Fibroblast of skin of right biceps (primary cell): Measurements from ENCODE around the gene RPL32.
"Not testable (repeated sequence)": the region's sequence is repeated elsewhere in the genome, so short reads cannot be mapped to it uniquely, and the experiment has no call there.

ENCODE experiments used
- DNase-seq: peaks from one replicate; pipeline ENCODE4 v3.0.0-alpha.2; 2013

Gene RPL32

DNA sequence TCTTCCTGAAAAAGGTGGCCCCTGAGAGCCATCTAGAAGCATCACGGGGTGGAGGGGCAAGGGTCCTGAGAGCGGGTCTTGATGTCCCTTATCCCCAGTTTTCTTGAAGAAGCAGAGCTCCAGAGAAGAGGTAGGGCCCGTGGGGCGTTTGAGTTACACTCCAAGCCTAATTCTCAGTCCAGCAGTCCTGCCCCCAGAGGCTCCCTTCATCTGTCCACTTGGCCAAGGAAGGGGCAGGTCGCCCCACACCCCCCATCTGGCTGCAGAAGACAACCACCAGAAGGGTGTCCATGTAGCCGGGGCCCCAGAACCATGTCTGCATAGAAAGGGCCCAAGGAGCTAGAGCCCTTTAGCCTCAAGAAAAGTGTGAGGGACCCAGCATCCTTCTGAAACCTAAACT lies 25.5 kb upstream of the RPL32 start:
- no peak for DNase-seq

DNA sequence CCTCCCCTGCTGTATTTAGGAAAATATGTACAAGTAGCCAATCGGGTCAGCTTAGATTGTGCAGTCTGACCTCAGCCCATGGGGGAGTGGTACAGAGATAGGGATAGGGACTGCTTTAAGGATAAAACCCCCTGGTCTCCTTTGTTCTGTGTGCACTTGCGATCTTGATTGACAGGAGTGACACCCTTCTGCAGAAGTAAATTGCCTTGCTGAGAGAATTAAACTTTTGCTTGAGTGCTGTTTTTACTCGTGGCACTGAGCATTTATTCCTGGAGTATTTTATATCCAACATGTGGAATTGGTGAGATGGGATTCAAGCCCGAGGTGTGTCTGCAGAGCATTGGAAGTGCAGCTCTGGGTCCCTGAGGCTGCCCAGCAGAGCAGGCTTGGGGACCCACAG lies 23.9 kb upstream of the RPL32 start:
- DNase-seq = no peak

DNA sequence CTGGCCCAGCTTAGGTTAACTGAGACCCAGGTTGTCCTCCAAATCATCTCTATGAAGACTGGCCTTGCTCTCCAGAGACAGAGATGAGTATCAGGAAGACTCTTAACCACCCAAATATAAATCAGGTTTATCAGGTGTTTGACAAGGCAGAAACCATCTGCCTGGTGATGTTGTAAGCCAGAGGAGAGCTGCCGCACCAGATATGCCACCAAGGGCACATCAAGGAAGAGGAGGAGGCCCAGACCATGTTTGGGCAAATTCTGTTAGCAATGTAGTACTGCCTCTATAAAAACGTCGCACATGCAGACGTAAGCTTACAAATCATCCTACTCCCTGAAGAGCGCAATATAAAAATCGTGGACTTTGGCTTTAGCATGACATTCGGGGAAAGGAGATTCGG lies 21.0 kb upstream of the RPL32 start:
- DNase-seq = no peak

GRCh38 chr3:12861611-12862010 lies 20.2 kb upstream of the RPL32 start:
- DNase-seq = no peak

DNA sequence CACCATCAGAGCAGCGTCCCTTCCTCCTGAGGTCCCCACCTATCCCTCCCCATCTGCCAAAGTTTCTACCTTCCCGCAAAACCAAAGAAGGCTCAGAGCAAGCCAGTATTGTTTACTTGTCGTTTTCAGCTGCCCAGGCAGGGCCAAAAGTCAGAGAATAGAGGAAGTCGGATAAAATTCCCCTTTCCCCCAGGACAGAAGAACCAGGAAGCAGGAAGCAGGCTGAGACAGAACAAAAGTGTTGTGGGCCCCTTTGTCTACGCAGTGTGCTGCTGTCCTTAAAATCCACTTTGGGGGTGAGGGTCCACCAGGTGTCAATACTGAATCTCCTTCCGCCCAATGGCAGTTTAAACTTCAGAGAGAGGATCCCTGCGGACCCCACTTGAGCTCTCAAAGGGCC lies 18.5 kb upstream of the RPL32 start:
- DNase-seq = no peak

DNA sequence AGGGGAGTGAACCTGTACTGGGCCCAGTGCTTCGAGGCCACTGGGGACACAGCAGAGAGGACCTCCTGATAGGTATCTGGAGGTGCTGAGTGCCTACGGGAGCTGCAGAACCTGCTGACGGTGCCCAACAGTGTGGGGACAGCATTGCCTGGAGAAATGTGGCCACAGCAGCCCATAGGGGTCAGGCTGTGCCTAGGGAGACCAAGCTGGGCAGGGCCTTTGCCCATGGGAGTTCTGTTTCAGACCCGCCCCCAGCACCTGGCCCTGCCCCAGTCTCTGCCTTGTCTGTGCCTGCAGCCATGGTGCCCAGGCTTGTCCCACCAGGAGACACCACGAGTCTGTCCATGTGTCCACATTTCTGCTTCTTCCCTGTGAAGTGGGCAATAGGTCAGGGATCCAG lies 15.3 kb upstream of the RPL32 start:
- no peak for DNase-seq

GRCh38 chr3:12854565-12854964 lies 13.2 kb upstream of the RPL32 start:
- no peak for DNase-seq

- DNase-seq = not testable (repeated sequence)
Measured at GRCh38 chr3:12853847-12854246, 12.5 kb upstream of the RPL32 start.

DNA sequence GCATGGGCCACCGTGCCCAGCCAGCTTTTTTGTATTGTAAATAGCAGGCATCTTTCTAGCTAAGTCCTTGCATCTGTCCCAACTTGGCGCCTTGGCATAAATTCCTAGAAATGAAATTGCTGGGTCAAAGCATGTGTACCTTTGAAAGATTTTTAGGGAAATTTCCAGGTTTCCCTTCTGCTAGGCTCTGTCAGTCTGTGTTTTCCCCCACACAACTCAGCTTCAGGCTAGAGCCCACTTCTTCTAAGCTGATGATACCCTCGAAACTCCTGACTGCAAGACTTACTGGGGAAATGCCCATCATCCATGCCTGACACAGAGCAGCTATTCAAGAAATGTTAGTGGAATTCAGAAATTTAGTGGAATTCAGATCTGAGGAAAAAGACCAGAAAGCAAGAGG lies 10.8 kb upstream of the RPL32 start:
- no peak for DNase-seq

DNA sequence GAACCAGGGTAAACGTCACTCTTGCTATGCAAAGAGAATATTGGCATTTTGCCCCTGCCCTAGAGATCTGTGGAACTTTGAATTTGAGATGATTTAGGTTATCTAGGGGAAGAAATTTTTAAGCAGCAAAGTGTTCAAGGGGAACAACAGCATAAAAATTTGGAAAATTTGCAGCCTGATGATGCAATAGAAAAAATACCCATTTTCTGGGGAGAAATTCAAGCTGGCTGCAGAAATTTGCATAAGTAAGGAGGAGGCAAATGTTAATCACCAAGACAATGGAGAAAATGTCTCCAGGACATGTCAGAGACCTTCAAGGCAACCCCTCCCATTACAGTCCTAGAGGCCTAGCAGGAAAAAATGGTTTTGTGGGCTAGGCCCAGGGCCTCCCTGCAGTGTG lies 4.4 kb upstream of the RPL32 start:
- DNase-seq = no peak

GRCh38 chr3:12842469-12842868 lies 1.1 kb upstream of the RPL32 start:
- DNase-seq = no peak

- DNase-seq = no peak
Measured at GRCh38 chr3:12841970-12842328, 584 bp upstream of the RPL32 start.

DNA sequence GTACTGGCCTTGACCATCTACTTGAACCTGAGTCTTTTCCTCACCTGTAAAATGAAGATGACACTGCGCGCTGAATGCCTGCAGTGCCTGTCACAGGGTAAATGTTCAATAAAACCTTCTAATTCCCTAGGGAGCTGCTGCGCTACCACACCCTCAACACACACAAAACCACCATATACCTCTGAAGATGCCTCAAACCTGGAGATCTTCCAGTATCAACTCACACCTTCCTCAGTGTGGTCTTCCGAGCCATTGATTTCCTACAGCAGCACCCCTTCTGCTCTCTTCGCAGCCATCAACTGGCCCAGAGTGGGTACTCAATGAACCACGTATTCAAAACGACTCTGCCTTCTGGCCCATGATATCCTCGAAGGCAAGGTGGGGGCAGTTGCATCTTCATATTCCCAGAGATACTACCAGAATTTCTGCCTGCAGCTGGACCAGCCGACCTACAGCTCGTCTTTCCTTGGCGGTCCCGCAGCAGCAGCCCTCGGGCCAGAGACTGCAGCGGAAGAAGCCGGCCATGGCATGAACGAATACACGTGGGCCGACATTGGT lies 695 bp downstream of the RPL32 start:
- no peak for DNase-seq

- not testable (repeated sequence) for DNase-seq
Measured at GRCh38 chr3:12840148-12840547, 1.2 kb downstream of the RPL32 start.

DNA sequence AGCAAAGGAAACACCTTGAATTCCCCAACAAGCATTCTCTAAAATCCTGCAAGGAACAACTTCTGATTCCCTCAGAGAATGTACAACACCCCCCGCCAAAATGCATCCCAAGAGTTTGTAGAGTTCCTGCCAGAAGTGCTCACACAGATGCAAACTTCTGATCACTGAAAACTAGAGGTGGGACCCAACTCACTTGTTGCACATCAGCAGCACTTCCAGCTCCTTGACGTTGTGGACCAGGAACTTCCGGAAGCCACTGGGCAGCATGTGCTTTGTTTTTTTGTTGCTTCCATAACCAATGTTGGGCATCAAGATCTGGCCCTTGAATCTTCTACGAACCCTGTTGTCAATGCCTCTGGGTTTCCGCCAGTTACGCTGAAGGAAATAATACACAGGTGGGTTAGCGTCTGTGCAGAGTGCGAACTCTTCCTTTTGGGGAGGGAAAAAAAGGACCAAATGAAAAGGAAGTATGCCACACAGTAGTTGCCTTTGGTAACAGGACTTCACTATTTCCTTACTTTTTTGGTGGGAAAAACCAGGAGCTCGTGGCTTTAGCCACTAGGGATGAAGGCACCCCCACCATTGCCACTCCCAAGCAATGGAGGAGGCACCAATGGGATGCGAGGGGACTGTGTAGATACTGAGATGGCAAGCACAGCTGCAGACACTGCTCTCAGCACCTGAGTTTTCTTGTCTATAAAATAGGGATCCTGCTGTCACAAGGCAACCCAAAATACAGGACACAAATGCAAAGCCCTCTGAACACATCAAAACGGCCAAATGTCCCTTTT lies 2.0 kb downstream of the RPL32 start:
- DNase-seq = no peak

DNA sequence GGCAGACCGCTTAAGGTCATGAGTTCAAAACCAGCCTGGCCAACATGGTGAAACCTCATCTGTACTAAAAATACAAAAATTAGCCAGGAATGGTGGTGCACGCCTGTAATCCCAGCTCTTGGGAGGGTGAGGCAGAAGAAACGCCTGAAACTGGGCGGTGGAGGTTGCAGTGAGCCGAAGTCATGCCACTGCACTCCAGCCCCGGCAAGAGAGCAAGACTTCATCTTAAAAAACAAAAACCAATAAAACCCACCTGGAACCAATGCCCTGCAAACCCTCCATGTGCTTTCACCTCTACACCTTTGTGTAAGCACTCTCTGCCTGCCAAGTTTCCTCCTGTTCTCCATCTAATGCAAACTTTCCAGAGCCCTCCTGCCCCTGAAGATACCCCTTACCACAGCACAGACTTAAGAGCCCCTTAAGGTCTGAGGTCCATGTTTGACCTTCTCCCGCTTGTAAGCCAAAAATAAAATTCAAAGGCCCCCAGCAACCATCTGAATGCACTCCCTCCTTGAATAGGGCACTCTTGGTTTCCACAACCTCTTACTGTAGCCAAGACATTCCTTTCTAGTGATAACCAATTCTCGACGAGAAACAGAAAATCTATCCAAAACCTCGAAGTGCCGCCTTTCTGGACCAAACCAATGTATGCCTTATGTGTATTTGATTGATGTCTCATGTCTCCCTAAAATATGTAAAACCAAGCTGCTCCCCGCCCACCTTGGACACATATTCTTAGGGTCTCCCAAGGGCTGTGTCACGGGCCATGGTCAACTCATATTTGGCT lies 3.0 kb downstream of the RPL32 start:
- DNase-seq = no peak

DNA sequence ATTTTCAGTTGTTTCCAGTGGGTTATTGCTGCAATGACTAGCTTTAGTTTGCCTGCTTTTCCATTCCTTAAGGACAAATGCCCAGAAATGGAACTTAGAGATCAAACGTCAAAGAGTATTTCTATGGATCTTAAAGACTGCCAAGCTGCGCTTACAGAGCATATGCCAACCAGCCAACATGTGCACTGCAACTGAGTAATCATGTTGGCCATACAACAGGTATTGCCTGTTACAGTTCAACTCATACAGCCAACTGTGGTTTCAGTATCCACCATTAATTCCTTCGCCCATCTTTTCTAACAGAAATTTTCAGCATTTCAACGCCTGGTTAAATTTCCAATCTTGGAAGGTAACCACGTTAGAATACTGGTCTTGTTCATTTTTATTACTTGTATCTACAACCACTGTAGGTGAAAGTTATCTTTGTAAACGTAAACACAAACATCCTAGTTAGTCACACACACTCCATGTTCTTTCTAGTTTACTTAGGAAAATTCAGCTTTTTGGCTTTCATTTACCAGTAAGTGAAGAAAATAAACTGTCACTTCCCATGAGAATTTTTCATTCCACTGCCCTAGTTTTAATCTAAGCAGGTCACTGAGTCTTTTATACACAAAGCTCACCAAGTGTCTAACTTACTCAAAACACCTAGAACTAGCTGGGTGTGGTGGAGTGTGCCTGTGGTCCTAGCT lies 3.9 kb downstream of the RPL32 start:
- DNase-seq = no peak

- no peak for DNase-seq
Measured at GRCh38 chr3:12835052-12835665, 6.2 kb downstream of the RPL32 start.

GRCh38 chr3:12833222-12834161 lies 7.9 kb downstream of the RPL32 start:
- no peak for DNase-seq

GRCh38 chr3:12832350-12833221 lies 8.8 kb downstream of the RPL32 start:
- DNase-seq = no peak

DNA sequence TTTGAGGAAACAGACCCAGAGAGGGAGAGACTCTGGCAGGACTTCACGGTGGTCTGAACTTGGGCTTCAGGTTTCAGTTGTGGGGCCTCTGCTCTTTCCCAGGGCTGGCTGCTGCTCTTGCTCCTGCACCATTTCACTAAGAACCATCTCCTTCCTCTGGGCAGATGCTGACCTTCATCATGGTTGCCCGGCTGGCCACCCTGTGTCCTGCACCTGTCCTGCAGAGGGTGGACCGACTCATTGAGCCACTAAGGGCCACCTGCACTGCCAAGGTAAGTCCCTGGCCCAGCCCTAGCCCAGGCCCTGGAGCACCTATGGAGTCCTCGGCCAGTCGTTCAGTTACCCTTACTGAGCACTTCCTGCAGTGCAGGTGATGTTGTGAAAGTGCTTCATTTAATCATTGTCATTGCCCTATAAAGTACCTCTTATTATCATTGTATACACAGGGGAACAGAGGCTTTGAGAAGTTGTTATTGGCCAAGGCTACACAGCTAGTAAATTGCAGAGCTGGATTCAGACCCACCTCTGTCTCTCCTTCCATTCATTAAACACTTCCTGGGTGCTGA lies 10.0 kb downstream of the RPL32 start:
- DNase-seq = no peak
